GM21723 (cell line): ENCODE measurements around the gene TOPBP1.
A peak's percentile ranks its signal among the peaks of the same experiment; 100 is the strongest.
"Not testable (repeated sequence)": the region's sequence is repeated elsewhere in the genome, so short reads cannot be mapped to it uniquely, and the experiment has no call there.

Source experiments
- ATAC-seq: cut with Tn5 transposase; IDR thresholded peaks from one replicate; pipeline ENCODE4 v1.9.1; 2021; ENCODE audit warnings: mild to moderate bottlenecking, moderate library complexity; ENCODE audit not compliant: unreplicated experiment

The TOPBP1 gene

DNA sequence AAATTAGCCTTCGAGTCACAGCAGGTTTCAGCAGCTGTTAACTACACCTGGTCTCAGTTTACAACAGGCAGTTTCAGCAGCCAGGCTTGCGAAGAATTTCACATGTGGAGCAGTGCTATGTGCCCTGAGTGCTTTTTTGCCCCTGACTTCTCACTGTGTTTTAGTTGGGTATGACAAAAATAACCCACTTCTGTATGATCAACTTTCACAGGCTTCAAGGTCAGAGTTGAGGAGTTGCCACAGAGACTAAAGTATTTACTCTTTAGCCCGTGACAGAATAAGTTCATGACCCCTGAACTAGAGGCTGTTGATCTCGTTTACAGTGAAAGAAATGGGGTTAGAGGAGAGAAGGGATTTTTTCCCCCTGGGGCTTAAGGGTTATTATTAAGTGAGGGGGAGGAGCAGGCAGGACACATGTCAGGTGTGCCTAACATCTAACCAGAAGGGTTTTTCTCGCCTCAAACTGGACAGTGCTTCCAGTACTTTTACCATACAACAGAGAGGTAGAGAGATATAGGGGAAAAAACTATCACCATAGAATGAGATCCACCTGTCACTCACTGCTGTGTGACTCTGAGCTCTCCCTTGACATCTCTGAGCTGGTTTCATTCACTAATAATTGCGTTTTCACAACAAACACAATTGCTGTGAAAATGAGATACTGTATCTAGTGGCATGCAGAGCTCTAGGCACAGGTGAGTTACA lies 14.0 kb upstream of the TOPBP1 start:
- ATAC-seq = peak; percentile 67

DNA sequence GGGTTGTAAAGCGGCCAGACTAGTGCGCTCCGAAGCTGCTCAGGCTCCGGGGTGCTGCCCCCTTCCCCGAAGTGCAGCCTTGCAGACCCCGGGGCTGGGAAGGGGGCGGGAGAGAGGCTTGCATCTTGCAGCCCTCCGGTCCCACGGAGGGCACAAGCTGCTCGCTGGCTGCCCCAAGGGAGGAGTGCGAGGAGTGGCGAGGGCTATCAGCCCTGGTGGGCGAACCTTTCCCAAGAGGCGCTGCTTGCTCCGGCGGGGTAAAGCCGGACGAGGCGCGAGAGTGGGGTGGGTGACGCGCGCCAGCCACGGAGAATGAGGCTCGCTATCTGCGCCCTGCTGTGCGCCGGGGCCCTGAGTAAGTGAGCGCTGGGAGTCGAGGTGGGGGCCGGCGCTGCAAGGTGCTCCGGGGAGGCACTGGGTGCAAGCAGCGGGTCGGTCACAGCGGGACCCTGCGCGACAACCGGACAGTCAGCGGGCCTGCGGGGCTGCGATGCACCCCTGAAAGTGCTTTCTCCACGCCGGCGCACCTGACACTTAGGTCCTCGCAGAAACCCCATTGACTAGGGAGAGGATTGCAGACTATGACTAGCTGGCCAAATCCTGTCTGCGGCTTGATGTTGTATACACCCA lies 12.7 kb upstream of the TOPBP1 start:
- ATAC-seq = no peak

DNA sequence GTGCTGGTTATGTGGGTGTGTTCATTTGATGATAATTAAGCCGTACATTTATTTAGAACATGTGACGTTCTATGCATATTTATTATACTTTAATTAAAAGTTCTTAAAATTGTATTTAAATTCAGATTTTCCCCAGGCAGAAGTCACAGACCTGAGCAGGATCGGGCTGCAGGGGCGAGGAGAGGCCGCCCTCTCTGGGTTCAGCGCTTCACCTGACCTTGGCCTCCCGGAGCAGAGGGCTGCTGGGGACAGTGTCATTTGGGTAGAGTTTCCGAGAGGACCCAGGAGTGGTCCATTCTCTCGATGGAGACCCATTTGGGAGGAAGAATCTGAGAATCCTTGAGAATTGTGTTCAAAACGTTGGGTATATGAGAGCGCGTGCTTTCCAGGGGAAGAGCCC lies 12.0 kb upstream of the TOPBP1 start:
- no peak for ATAC-seq

DNA sequence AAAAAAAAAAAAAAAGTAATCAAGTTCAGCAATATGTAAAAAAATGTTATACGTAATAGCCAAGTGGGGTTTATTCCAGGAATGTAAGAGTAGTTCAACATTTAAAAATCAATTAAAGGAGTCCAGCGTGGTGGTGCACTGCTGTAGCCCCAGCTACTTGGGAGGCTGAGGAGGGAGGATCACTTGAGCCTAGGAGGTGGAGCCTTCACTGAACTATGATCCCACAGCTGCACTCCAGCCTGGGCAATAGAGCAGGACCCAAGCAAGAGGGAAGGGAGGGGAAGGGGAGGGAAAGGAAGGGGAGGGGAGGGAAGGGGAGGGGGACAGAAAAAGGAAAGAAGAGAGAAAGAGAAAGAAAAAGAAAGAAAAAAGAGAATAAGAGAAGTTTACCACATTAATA lies 10.7 kb upstream of the TOPBP1 start:
- ATAC-seq = no peak

DNA sequence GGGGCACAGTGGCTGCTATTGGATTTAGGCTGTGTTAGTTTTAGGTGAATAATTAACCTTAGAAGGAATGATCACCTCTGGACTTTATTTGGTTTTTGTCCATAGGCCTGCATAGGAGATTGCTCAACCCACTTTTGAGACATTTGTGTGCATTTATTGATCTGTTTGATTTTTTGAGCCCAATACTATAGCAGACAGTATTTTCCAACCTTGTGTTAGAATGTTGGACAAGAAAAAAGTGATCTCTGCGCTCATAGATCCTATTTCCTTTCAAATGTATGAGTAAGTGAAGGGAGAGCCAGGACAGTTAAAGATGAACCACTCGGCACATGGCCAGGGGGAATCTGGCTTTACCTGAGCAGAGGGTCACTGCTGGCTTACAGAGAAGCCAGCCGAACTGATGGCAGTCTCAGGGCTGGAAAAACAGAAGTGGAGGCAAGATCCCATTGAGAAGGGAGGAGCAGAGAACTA lies 8.8 kb upstream of the TOPBP1 start:
- ATAC-seq = no peak

DNA sequence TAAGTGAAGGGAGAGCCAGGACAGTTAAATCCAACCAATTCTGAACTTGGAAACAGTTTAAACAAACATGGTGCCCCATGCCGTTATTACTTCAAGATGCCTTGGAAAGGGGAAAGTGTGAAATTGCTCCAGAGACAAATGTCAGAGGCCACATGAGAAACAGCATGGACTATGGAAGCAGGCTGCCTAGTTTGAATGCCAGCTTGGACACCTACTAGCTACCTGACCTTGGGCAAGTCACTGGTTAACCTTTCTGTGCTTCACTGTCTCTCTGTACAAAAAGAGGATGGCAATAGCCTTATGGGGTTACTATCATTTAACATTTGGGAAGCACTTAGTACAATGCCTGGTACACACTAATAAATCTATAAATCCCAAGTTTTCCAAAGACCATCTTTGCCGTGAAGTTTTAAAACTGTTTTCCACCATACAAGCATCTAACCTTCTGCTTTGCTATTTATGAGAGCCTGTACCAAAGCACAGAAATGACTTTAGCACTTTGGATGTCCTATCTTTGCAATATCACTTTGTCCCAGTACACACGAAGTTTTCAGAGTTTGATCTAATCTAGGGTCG lies 8.3 kb upstream of the TOPBP1 start:
- no peak for ATAC-seq

DNA sequence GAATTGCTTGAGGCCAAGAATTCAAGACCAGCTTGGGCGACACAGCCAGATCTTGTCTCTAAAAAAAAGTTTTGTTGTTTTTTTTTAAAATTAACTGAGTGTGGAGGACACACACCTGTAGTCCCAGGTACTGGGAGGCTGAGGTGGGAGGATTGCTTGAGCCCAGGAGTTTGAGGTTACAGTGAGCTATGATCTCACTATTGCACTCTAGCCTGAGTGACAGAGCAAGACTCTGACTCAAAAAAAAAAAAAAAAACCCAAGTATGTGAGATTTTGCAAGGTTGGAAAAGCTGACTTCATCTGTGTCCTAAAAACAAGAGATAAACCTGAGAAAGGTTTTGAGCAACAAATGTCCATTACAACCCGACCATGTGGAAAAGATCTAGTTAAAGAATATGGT lies 5.4 kb upstream of the TOPBP1 start:
- no peak for ATAC-seq

DNA sequence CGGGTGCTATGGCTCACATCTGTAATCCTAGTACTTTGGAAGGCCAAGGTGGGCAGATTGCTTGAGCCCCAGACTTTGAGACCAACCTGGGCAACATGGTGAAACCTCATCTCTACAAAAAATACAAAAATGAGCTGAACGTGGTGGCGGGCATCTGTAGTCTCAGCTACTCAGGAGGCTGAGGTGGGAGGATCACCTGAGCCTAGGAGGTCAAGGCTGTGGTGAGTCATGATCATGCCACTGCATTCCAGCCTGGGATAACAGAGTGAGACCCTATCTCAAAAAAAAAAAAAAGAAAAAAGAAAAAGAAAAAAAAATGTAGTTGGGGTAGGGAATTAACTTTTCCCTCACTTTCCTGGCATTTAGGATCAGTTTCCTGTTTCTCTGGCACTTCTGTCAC lies 3.4 kb upstream of the TOPBP1 start:
- ATAC-seq = not testable (repeated sequence)

DNA sequence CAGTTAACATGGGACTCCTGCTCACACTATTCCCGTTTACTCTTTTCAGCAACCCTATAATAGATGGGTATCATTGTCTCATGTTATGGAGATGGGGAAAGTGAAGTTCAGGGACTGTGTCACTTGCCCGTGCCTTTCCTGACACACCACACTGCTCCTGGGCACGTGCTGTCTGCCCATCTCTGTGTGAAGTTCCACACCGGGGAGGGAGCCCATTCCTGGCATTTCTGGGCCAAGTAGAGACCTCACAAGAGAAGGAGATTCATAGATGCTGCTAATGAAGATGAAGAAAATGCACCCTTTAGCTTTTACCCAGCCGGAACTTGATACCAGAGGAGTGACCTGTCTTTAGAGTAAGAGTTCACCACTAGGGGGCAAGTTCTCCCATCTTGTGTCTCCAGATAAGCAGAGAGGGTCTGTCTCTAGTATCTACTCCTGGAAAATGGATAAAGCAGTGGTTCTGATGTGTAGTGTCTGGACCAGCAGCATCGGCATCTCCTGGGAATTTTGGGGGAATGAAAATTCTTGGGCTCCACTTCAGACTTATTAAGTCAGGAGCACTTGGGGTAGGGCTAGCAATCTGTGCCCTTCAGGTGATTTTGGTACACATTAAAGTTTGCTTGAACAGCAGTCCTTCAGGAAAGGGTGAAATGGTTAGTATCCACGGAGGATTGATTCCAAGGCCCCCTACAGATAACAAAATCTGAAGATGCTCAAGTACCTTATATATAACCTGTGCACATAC lies 2.0 kb upstream of the TOPBP1 start:
- peak; percentile 62 for ATAC-seq

DNA sequence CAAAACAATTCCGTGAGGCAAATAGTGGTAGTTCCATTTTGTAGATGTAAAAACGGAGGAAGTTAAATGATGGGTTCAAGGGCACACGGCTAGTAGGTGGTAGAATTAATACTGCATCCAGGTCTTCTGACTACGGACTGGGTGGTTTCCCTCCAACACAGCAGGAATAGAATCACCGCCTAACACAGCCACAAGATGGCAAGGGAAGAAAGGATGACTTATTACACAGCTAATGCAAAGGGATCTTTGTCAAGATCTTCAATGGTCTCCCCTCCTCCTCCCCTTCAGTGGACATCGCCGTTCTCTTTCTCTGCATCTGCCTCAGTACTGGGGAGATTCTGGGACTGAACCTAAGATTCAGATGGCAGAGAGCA lies 524 bp upstream of the TOPBP1 start:
- peak; percentile 52 for ATAC-seq

DNA sequence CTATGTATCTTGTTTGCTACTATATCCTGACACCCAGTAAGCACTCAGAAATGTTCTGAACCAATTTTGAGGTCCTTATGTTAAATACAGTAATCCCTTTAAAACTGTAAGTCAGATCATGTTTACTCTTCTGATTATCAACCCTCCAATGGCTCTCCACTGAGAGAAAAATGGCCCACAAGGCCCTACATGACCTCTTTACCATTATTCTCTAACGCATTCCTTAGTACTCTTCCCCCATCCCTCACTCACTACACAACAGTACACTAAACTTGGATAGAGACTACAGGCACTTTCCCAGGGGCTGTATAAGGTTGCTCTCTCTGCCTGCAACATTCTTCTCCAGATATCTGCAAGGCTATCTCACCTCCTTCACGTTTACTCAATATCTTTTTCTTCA lies 1.9 kb downstream of the TOPBP1 start:
- ATAC-seq = no peak

DNA sequence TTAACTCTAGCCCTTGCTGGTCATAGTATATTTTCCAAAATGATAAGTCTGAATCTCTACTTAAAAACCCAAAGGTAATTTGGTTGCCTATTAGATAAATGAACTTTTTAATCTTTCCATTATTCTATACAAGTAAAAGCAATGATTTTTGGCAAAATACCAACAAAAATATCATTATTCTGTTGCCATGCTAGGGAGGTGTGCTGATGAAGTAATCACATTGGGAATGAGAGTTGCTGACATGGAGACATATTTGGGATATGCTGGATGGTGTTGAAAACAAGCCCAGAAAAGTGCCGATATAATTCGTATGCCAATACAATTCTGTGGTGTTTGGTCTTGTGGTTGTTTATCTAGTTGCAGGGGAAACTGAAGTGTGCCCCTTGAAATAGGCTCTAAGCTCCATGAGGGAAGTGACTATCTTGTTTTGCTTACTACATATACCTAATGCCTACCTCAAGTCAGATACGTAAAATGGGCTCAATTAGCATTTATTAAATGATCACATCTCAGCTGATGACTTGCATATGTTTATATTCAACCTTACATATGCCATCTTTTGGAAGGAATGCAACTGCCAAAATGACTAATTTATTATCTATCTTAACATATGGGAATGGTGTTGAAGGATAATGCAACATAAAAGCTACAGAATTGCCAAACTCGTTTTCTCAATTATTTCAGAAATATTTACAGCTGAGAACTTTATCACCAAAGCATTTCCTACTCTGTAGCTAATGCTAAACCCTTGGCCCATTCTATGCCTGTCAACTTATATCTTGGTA lies 5.8 kb downstream of the TOPBP1 start:
- ATAC-seq = no peak

DNA sequence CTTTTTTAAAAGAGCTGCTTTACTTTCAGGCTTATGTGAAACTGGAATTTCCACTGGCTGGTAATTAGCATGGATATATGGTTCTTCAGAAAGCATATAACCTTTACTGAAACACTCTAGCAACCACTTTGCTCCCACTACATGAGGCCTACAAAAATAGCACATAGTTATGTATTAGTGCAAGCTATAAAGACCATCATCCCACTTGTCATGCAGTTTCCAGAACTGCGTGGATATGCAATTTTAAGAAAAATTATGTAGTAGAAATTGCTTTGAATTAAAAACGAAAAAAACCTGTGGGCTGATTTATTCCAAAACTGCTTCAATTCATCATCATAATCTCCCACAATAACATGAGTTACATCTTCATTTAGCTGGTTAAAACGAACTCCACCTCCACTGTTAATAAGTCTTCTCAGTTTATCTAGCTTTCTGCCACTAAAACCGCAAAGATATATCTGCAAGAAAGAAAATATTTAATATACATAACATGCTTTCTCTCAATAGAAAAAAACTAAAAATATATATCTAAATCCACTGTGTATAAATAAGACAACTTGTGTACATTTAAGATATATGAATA lies 12.2 kb downstream of the TOPBP1 start:
- no peak for ATAC-seq

DNA sequence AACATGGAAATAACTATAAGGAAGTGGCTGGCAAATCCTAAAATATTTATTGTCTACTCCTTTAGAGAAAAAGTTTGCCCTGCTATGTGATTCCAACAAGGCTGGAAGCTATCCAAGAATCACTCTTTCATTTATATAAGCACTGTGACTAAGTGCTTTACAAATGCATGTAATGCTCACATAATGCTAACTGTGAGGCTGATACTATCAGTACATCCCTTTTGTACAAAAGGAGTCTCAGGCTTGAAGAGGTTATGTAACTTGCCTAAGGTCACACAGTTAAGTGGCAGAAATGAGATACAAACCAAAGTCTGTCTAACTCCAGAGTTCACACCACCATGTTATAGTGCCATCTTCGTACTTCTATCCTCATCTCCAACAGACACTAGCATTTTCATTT lies 17.0 kb downstream of the TOPBP1 start:
- ATAC-seq = no peak

DNA sequence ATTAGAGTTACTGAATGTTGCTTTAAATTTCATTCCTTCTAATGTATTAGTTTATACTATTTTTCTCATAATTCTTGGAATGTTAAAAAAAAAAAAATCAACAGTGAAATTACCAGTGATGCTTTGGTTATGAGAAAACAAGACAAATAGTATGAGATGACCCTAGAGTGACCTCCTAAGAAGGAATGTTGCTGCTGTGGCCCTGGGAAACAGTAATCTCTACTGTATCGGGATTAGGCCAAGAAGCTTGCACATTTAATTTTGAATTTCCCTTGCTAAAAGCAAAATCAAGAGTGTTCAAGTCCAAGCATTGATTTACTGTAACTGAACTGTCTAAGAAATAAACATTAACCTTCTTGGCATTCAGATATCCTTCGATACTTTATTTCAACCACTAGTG lies 18.1 kb downstream of the TOPBP1 start:
- no peak for ATAC-seq

DNA sequence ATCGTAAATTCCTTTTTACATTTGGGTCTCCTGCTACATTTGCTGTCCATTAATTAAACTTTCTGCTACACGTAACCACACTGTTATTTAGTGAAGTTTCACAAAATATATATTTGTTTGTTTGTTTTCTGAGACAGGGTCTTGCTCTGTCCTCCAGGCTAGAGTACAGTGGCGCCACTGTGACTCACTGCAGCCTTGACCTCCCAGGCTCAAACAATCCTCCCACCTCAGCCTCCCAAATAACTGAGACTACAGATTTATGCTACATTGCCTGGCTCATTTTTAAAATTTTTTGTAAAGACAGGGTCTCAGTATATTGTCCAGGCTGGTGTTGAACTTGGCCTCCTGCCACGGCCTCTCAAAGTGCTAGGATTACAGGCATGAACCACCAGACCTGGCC lies 20.5 kb downstream of the TOPBP1 start:
- no peak for ATAC-seq

DNA sequence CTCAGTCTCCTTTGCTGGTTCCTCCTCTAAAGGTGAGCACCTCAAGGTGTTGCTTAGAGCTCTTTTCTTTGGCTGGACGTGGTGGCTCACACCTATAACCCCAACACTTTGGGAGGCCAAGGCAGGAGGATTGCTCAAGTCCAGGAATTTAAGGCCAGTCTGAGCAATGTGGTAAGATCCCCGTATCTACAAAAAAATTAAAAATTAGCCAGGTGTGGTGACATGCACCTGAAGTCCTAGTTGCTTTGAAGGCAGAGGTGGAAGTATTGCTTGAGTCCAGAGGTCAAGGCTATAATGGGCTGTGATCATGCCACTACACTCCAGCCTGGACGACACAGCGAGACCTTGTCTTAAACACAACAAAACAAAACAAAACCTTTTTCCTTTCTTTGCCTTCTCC lies 28.3 kb downstream of the TOPBP1 start:
- ATAC-seq = no peak

DNA sequence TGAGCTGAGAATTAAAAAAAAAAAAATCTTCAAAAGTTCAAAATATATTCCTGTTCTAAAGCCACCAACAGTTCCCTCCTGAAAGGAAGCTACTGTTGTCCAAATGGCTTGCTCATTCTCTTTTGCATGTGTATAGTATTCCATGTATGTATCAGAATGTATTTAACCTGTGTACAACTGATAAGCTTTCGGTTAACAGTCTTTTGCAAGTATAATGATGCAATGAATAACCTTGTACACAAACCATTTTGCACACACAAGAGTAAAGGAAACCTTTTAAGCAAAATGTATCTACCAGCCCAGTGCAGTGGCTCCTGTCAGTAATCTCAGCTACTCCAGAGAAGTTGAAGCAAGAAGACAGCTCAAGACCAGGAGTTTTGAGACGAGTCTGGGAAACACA lies 32.6 kb downstream of the TOPBP1 start:
- no peak for ATAC-seq

DNA sequence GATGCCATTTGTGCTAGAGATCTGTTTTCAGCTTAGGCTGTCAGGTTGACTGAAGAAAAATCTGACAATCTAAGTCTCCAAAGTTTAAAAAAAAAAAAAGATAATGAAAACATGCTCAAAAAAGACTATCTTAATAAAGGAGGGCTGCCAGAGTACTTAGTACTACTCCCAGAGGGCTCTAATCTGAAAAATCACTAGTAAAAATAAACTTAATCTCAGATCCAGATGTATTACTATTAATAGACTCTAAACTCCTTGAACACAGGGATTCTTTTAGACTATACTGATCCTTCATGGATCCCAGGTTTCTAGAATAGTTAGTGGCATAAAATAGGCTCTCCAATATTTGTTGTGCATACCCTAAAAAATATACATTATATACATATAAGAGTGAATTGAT lies 34.0 kb downstream of the TOPBP1 start:
- no peak for ATAC-seq

DNA sequence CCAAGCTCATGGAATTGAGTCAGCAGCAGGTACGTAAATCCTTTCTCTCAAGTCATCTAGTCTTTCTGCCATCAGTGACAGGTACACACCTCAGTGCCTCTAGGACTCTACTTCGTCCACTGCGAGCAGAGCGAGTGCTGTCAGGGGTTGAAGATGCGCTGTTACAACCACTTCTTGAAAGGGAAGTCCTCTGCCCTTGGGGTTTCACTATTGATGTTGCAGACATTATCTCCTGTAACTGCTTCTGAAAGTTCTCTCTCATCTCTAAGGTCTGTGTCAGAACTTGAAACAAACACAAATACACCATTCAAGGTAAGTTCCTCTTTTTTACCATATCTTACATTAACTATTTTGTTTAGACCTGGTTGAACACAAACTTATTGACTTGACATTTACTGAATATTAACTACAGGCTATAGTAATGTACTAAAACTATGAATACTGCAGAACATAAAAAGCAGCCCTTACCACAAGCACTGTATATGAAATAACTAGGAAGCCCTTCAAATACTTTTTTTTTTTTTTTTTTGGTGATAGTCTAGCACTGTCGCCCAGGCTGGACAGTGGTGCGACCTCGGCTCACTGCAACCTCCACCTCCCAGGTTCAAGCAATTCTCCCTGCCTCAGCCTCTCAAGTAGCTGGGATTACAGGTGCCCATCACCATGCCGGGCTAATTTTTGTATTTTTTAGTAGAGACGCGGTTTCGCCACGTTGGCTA lies 41.5 kb downstream of the TOPBP1 start:
- ATAC-seq = peak; percentile 100
